Lower leg skin (tissue), 4 donors: ENCODE data around the gene COG2. TPM values are rescaled to one million over a fixed set of nuclear protein-coding genes. Genes with fewer than 3 reads are reported as not detected.
"Not testable (repeated sequence)": the region's sequence is repeated elsewhere in the genome, so short reads cannot be mapped to it uniquely, and the experiment has no call there.

Source experiments
- DNase-seq, 2 donors: peaks; one replicate each; pipeline ENCODE4 v3.0.0-alpha.2; 2019; ENCODE audit warnings: low spot score in 2 of 2
- H3K4me3 ChIP-seq: fragments of 200-600 bp; sonication (generic); 2 replicates; pipeline ENCODE4 v1.5.1; 2017; ENCODE audit warnings: mild to moderate bottlenecking, low read depth; ENCODE audit not compliant: poor library complexity, severe bottlenecking
- CTCF ChIP-seq, 3 donors: fragments of 450-650 bp; IDR thresholded peaks; one replicate each; pipeline ENCODE4 v1.5.1; 2016; ENCODE audit warnings: antibody characterized with exemption in 3 of 3, mild to moderate bottlenecking in 3 of 3, moderate library complexity in 2 of 3
- POLR2A ChIP-seq, 2 donors: fragments of 450-650 bp; IDR thresholded peaks; one replicate each; pipeline ENCODE4 v1.6.1; 2016 to 2017; ENCODE audit warnings: antibody characterized with exemption in 2 of 2, mild to moderate bottlenecking in 1 of 2, moderate library complexity in 1 of 2
- WGBS, 2 donors: methylation state at CpG; one replicate each; pipeline ENCODE4 v1.1.5; 2018; 5-methylcytosine and 5-hydroxymethylcytosine counted together
- intact Hi-C: fragments of 100-400 bp; cut with DNase I; formaldehyde crosslinking; loops from one replicate; pipeline ENCODE4 v1.15.0; 2023; ENCODE audit warnings: low total_unique reads
- total RNA-seq, 4 donors: library from RNA; depleted of rRNA; stranded (reverse); fragments of >200 nt; gene quantifications; one replicate each; pipeline ENCODE4 v1.1.0, GENCODE V29; 2016

Gene COG2
- total RNA-seq, 4 donors from 2014 or later, result 16.9 to 25.4 (median 23.1) TPM

- 89 to 90% methylated on average over 4 of the region's 4 CpGs for whole genome bisulfite sequencing, 2 donors
- H3K4me3 ChIP-seq, result no peak overlapping the region
- intact Hi-C loops, result no loop called here
- TF ChIP-seq CTCF (IDR thresholded peaks at IDR 0.05) (no peak), POLR2A (IDR thresholded peaks at IDR 0.05) (no peak)
- DNase-seq, result no peak
Measured at GRCh38 chr1:230646710-230647302, 4.5 kb downstream of the COG2 start.

GRCh38 chr1:230647321-230647720 is 5.0 kb downstream of the COG2 start:
- TF ChIP-seq POLR2A (IDR thresholded peaks at IDR 0.05) (no peak), CTCF (IDR thresholded peaks at IDR 0.05) (no peak)
- H3K4me3 ChIP-seq, result no peak overlapping the region
- DNase-seq, result no peak
- 67 to 78% methylated on average over 5 of the region's 5 CpGs for WGBS, 2 donors
- intact Hi-C loops, result no loop called here

GRCh38 chr1:230648114-230648513 is 5.8 kb downstream of the COG2 start:
- intact Hi-C loops, result no loop called here
- 87 to 88% methylated on average over 3 of the region's 3 CpGs for WGBS, 2 donors
- no peak for TF ChIP-seq POLR2A (IDR thresholded peaks at IDR 0.05)
- TF ChIP-seq CTCF (IDR thresholded peaks at IDR 0.05), result no peak
- no peak overlapping the region for H3K4me3 ChIP-seq
- no peak for DNase-seq

GRCh38 chr1:230650300-230650699 is 8.0 kb downstream of the COG2 start:
- intact Hi-C loops, result no loop called here
- no peak for TF ChIP-seq CTCF (IDR thresholded peaks at IDR 0.05)
- no peak for TF ChIP-seq POLR2A (IDR thresholded peaks at IDR 0.05)
- no peak overlapping the region for H3K4me3 ChIP-seq
- 97 to 100% methylated on average over 1 of the region's 1 CpG for WGBS, 2 donors
- no peak for DNase-seq

- no peak for DNase-seq
- intact Hi-C loops, result no loop called here
- TF ChIP-seq CTCF (IDR thresholded peaks at IDR 0.05) (no peak), POLR2A (IDR thresholded peaks at IDR 0.05) (no peak)
- 92 to 97% methylated on average over 2 of the region's 2 CpGs for WGBS, 2 donors
- no peak overlapping the region for H3K4me3 ChIP-seq
Measured at GRCh38 chr1:230651235-230651634, 9.0 kb downstream of the COG2 start.

GRCh38 chr1:230656719-230657118 is 14.4 kb downstream of the COG2 start:
- DNase-seq, intact Hi-C loops, H3K4me3 ChIP-seq: not testable (repeated sequence)
- WGBS, 2 donors, result 84 to 91% methylated on average over 1 of the region's 1 CpG

GRCh38 chr1:230658103-230658502 is 15.8 kb downstream of the COG2 start:
- DNase-seq, intact Hi-C loops, H3K4me3 ChIP-seq: not testable (repeated sequence)
- 87 to 100% methylated on average over 1 of the region's 1 CpG for WGBS, 2 donors
